ENCODE measurements around the gene GRB10. TPM values are rescaled to one million over a fixed set of nuclear protein-coding genes. Genes with fewer than 3 reads are reported as not detected.

The GRB10 gene
- total and polyA plus RNA-seq, 2 experiments from 2014 or later: 35.0 to 154 TPM

DNA sequence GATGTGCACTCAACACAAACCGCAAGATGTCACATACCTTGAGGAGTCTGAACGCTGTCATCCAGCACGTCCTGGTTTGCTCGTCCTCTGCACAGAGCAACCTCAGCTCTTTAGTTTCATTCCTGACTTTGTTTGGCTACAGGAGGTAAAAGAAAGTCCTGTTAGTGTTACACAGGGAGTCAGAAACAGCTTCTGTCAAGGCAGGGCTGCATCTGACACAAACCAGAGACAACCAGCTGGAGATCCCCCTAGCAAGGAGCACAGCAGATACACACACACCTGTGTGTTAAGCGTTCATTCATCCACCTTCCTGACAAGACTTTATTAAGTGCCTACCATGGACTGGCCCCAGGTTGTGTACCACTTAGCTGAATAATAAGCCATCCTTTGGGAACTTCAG lies 170.0 kb downstream of the GRB10 start:
- H3K27ac Mint-ChIP-seq: no peak overlapping the region
- H3K36me3 Mint-ChIP-seq (ENCODE audit: low read depth): peaks cover 61% of the 10 kb centered on the region
- Histone ChIP-seq H3K4me1 (ENCODE audit: insufficient read depth) (no peaks in the 10 kb centered on the region), H2AFZ (no peak overlapping the region), H3F3A (replicated peaks; ENCODE audit: low read depth) (no peaks in the 10 kb centered on the region), H3K4me3 (no peak overlapping the region), H3K4me2 (no peak overlapping the region), H3K79me2 (replicated peaks; ENCODE audit: insufficient read depth) (0 out of 2 replicates have a peak, but pooled peaks cover 3% of the 10 kb centered on the region), H3K27me3 (ENCODE audit: insufficient read depth) (no peaks in the 10 kb centered on the region), H3K27ac (ENCODE audit: low read depth) (no peak overlapping the region), H3K9me2 (ENCODE audit: insufficient read depth) (no peaks in the 10 kb centered on the region), H4K20me1 (replicated peaks; ENCODE audit: insufficient read depth) (peaks cover 10% of the 10 kb centered on the region; the same call in 1 of the 2 replicates), H3K36me3 (ENCODE audit: insufficient read depth) (peaks cover 27% of the 10 kb centered on the region)
- no peak for TF ChIP-seq ZNF114 (CRISPR knock-in tag; IDR thresholded peaks at IDR 0.05)
- TF ChIP-seq, protein P1, sequence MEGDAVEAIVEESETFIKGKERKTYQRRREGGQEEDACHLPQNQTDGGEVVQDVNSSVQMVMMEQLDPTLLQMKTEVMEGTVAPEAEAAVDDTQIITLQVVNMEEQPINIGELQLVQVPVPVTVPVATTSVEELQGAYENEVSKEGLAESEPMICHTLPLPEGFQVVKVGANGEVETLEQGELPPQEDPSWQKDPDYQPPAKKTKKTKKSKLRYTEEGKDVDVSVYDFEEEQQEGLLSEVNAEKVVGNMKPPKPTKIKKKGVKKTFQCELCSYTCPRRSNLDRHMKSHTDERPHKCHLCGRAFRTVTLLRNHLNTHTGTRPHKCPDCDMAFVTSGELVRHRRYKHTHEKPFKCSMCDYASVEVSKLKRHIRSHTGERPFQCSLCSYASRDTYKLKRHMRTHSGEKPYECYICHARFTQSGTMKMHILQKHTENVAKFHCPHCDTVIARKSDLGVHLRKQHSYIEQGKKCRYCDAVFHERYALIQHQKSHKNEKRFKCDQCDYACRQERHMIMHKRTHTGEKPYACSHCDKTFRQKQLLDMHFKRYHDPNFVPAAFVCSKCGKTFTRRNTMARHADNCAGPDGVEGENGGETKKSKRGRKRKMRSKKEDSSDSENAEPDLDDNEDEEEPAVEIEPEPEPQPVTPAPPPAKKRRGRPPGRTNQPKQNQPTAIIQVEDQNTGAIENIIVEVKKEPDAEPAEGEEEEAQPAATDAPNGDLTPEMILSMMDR (conservative IDR thresholded peaks at IDR 0.05; ENCODE audit: low read depth in 2 of 2): no peak
- TF ChIP-seq CREB1 (CRISPR knock-in tag; IDR thresholded peaks at IDR 0.05; ENCODE audit: low read depth): no peak
- TF ChIP-seq, protein P2, sequence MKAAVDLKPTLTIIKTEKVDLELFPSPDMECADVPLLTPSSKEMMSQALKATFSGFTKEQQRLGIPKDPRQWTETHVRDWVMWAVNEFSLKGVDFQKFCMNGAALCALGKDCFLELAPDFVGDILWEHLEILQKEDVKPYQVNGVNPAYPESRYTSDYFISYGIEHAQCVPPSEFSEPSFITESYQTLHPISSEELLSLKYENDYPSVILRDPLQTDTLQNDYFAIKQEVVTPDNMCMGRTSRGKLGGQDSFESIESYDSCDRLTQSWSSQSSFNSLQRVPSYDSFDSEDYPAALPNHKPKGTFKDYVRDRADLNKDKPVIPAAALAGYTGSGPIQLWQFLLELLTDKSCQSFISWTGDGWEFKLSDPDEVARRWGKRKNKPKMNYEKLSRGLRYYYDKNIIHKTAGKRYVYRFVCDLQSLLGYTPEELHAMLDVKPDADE (IDR thresholded peaks at IDR 0.05): no peak
- TF ChIP-seq, protein P3, sequence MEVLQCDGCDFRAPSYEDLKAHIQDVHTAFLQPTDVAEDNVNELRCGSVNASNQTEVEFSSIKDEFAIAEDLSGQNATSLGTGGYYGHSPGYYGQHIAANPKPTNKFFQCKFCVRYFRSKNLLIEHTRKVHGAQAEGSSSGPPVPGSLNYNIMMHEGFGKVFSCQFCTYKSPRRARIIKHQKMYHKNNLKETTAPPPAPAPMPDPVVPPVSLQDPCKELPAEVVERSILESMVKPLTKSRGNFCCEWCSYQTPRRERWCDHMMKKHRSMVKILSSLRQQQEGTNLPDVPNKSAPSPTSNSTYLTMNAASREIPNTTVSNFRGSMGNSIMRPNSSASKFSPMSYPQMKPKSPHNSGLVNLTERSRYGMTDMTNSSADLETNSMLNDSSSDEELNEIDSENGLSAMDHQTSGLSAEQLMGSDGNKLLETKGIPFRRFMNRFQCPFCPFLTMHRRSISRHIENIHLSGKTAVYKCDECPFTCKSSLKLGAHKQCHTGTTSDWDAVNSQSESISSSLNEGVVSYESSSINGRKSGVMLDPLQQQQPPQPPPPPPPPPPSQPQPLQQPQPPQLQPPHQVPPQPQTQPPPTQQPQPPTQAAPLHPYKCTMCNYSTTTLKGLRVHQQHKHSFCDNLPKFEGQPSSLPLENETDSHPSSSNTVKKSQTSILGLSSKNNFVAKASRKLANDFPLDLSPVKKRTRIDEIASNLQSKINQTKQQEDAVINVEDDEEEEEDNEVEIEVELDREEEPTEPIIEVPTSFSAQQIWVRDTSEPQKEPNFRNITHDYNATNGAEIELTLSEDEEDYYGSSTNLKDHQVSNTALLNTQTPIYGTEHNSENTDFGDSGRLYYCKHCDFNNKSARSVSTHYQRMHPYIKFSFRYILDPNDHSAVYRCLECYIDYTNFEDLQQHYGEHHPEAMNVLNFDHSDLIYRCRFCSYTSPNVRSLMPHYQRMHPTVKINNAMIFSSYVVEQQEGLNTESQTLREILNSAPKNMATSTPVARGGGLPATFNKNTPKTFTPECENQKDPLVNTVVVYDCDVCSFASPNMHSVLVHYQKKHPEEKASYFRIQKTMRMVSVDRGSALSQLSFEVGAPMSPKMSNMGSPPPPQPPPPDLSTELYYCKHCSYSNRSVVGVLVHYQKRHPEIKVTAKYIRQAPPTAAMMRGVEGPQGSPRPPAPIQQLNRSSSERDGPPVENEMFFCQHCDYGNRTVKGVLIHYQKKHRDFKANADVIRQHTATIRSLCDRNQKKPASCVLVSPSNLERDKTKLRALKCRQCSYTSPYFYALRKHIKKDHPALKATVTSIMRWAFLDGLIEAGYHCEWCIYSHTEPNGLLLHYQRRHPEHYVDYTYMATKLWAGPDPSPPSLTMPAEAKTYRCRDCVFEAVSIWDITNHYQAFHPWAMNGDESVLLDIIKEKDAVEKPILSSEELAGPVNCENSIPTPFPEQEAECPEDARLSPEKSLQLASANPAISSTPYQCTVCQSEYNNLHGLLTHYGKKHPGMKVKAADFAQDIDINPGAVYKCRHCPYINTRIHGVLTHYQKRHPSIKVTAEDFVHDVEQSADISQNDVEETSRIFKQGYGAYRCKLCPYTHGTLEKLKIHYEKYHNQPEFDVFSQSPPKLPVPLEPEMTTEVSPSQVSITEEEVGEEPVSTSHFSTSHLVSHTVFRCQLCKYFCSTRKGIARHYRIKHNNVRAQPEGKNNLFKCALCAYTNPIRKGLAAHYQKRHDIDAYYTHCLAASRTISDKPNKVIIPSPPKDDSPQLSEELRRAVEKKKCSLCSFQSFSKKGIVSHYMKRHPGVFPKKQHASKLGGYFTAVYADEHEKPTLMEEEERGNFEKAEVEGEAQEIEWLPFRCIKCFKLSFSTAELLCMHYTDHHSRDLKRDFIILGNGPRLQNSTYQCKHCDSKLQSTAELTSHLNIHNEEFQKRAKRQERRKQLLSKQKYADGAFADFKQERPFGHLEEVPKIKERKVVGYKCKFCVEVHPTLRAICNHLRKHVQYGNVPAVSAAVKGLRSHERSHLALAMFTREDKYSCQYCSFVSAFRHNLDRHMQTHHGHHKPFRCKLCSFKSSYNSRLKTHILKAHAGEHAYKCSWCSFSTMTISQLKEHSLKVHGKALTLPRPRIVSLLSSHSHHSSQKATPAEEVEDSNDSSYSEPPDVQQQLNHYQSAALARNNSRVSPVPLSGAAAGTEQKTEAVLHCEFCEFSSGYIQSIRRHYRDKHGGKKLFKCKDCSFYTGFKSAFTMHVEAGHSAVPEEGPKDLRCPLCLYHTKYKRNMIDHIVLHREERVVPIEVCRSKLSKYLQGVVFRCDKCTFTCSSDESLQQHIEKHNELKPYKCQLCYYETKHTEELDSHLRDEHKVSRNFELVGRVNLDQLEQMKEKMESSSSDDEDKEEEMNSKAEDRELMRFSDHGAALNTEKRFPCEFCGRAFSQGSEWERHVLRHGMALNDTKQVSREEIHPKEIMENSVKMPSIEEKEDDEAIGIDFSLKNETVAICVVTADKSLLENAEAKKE (CRISPR knock-in tag; IDR thresholded peaks at IDR 0.05): no peak
- TF ChIP-seq JUNB (IDR thresholded peaks at IDR 0.05; ENCODE audit: unreplicated experiment): no peak
- TF ChIP-seq EZH2phosphoT487 (IDR thresholded peaks at IDR 0.05; ENCODE audit: unreplicated experiment): no peak
- TF ChIP-seq, protein P4, sequence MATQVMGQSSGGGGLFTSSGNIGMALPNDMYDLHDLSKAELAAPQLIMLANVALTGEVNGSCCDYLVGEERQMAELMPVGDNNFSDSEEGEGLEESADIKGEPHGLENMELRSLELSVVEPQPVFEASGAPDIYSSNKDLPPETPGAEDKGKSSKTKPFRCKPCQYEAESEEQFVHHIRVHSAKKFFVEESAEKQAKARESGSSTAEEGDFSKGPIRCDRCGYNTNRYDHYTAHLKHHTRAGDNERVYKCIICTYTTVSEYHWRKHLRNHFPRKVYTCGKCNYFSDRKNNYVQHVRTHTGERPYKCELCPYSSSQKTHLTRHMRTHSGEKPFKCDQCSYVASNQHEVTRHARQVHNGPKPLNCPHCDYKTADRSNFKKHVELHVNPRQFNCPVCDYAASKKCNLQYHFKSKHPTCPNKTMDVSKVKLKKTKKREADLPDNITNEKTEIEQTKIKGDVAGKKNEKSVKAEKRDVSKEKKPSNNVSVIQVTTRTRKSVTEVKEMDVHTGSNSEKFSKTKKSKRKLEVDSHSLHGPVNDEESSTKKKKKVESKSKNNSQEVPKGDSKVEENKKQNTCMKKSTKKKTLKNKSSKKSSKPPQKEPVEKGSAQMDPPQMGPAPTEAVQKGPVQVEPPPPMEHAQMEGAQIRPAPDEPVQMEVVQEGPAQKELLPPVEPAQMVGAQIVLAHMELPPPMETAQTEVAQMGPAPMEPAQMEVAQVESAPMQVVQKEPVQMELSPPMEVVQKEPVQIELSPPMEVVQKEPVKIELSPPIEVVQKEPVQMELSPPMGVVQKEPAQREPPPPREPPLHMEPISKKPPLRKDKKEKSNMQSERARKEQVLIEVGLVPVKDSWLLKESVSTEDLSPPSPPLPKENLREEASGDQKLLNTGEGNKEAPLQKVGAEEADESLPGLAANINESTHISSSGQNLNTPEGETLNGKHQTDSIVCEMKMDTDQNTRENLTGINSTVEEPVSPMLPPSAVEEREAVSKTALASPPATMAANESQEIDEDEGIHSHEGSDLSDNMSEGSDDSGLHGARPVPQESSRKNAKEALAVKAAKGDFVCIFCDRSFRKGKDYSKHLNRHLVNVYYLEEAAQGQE (IDR thresholded peaks at IDR 0.05; ENCODE audit: unreplicated experiment): no peak
- no peak for TF ChIP-seq NANOG (IDR thresholded peaks at IDR 0.05; ENCODE audit: borderline replicate concordance)
- no peak for TF ChIP-seq POLR2AphosphoS5 (IDR thresholded peaks at IDR 0.05; ENCODE audit: low read depth)
- no peak for TF ChIP-seq STAT1 (IDR thresholded peaks at IDR 0.05; ENCODE audit: unreplicated experiment)
- TF ChIP-seq ZNF331 (CRISPR knock-in tag; IDR thresholded peaks at IDR 0.05; ENCODE audit: low read depth): no peak
- no peak for DNase-seq (ENCODE audit: low spot score)
- H3K27me3 Mint-ChIP-seq (ENCODE audit: insufficient read depth, low read depth, poor library complexity): peaks cover 2% of the 10 kb centered on the region
- no peak for ATAC-seq
- no peaks in the 10 kb centered on the region for H3K9me3 Mint-ChIP-seq
- no peak overlapping the region for H3K4me3 Mint-ChIP-seq
- no peaks in the 10 kb centered on the region for H3K4me1 Mint-ChIP-seq

Data from GM23338 (cell line).